Mucosa of gallbladder (tissue), 1 donor: ENCODE results near the gene CTBP2. TPM values are rescaled to one million over a fixed set of nuclear protein-coding genes. Genes with fewer than 3 reads are reported as not detected.

Experiments
- DNase-seq: peaks from one replicate; pipeline ENCODE4 v3.0.0-alpha.2; 2020; ENCODE audit warnings: low spot score
- total RNA-seq: library from RNA; stranded (reverse); gene quantifications from one replicate; pipeline ENCODE4 v1.2.1, GENCODE V29; 2021
- donor health status: DM: no; HTN: no; CAD: no.

The CTBP2 gene
- total RNA-seq, result 99.5 TPM

GRCh38 chr10:125159932-125160855, at the start of gene CTBP2:
Gene CTBP2, minus strand, starts transcription at chr10:125160563.
- no peak for DNase-seq

DNA sequence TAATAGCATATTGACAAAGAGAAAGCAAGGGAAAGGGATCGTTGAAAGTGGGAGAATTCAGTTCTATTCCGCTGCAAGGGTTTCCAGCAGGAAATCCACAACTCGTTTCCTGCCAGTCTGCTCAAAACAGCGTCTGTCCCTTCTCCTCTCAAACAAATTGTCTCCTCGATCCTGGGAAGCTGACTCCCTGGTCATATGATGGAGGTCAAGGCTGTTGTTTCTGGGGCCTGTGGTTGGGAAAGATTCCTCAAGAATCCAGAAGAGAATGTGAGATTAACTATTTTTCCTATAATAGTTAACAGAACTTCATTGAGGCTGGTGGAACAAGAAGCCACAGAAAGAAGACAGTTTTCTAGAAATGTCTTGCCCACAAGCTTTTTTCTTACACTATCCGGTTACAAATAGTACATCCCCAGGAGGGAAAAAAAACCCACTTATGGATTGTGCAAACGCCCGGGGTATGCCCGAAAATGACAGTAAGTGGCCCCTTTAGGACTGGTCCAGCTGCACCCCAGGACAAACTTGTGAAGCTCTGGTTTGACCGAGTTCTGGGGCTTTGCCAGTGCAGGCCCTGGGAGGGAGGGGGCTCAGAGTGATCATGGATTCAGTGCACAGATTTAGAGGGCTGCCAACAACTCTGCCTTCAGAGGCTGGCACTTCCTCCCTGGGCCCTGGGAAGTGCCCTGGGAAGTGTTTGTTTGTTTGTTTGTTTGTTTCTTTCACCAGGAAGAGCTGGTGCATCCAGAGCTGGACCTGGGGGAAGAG, 49.4 kb upstream of the CTBP2 start:
- no peak for DNase-seq

GRCh38 chr10:125208854-125209565, 48.6 kb upstream of the CTBP2 start:
- no peak for DNase-seq

GRCh38 chr10:125206623-125207022, 46.3 kb upstream of the CTBP2 start:
- no peak for DNase-seq

GRCh38 chr10:125205431-125205830, 45.1 kb upstream of the CTBP2 start:
- DNase-seq, result no peak

GRCh38 chr10:125204400-125204799, 44.0 kb upstream of the CTBP2 start:
- no peak for DNase-seq

- no peak for DNase-seq
Measured at GRCh38 chr10:125203186-125203800, 42.9 kb upstream of the CTBP2 start.

DNA sequence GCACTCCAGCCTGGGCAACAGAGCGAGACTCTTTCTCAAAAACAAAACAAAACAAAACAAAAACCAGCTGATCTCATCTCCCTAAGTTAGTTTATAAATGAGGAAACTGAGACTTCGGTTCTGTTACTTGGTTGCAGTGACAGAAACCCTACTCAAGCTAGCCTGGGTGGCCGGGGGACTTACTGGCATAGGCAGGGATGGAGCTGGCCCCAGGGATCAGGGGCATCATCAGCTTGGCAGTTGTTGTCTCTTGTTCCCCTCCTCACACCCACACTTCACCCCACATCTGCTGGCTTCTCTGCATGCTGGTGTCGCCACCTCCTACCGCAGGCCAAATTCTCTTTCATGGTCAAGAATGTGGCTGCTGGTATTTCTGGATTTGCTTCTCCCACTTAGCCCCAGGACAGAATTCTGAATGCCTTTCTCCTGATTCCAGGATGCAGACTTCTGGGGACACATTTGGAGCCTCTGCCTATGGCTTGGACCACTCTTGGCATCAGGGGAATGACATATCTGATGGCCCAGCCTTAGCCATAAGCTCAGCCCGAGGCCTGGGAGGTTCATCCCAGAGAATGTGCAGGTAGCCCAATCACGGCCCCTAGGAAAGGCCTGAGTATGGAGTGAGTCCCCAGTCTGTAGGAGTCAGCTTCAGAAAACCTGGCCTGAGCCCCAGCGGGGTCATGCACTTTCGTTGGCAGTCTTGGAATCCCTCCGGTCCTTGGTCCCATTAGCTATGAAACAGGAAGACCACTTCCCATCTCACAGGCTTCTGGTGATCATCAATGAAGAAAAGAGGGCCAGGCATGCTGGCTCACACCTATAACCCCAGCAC, 41.6 kb upstream of the CTBP2 start:
- no peak for DNase-seq

DNA sequence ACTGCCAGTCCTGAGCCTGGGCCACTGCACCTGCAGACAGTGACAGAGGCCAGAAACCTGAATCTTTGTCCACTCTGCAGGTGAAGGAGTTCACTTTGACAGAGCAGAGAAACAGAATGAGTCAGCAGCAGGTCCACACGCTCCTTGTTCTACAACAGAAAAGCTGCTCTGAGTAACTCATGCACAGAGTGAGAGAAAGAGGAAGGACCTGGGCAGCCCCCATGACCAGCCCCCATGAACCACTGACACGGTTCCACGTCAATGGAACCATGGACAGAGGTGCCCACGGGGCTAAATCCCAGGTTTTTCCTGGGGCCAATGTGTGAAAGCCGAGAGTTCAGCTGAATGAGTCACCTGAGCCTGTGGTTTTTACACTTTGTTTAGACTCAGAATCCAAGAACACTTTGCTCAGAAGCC, 40.8 kb upstream of the CTBP2 start:
- DNase-seq, result no peak

- DNase-seq, result no peak
Measured at GRCh38 chr10:125200396-125200795, 40.0 kb upstream of the CTBP2 start.

GRCh38 chr10:125199270-125199669, 38.9 kb upstream of the CTBP2 start:
- DNase-seq, result no peak

DNA sequence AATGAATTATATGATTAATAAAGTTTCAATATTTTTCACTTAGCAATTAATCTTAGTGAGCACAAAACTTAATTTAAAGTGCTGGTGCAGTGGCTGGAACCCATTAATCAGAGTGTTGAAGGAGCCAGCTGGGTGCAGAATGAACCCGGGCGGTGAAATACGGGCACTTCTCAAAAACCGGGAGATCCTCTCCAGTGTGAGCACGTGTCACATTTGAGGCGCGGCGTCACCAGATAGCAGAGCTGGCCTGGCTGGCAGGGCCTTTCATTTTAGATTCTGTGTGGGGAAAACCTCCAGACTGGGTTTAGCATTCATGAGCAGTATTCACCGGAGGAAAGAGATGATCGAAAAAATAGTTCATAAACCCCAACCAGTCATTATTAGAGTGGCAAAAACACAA, 34.5 kb upstream of the CTBP2 start:
- no peak for DNase-seq

- DNase-seq, result no peak
Measured at GRCh38 chr10:125193306-125193877, 33.0 kb upstream of the CTBP2 start.

- DNase-seq, result no peak
Measured at GRCh38 chr10:125192620-125193019, 32.3 kb upstream of the CTBP2 start.

DNA sequence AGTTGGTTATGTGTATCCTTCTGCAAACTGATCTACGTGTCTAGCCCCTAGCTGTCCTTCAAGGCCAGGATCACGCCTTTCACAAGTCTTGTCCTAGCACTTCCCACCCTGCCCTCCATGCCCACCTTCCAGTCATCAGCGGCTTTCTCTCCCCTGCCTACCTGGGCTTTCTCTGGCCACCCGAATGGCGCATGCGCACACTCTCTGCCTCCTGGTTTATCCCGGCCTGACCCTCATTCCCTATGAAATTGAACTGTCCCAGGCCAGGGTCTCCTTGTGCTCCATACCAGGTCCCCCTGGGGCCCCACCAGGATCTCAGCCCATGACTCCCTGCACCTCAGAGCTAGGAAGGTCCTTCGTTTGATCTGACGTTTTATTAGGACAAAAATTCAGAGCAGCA, 31.6 kb upstream of the CTBP2 start:
- DNase-seq, result no peak

GRCh38 chr10:125190946-125191345, 30.6 kb upstream of the CTBP2 start:
- no peak for DNase-seq

DNA sequence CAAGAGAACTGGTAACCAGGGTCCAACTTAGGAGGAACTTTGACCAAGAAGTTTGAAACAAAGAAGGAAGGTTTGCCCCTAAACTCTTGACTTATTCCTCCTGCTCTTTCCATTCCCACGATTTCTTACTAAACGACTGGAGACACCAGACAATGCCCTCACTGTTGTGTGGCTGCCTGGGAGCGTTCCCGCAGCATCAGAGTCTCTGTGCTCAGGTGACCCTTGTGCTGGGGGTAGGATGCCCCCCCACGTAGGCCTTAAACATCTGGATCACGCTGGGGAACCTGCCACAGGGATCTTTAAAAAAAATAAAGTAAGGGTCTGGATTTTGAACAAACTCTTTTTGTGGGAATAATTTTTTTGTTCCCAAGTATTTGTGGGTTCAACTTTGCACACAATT, 30.1 kb upstream of the CTBP2 start:
- no peak for DNase-seq

DNA sequence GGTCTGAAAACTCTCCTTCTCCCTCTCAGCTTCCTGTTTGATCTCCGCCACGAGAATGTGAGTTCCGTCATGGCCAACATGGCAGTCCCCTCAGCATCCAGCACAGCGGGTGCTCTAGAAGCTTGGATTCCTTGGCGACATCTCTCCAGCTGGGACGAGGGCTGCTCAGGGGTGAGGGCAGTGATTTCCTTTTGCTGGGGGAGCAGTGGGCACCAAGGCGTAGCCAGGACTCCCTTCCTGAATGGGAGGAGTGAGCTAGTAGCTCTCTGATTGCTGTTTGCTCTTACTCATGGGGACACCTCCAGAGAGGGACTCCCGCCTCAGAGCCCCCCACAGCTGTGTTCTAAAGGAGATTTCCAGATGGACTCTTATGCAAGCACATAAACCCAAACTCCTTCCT, 28.8 kb upstream of the CTBP2 start:
- DNase-seq, result no peak

DNA sequence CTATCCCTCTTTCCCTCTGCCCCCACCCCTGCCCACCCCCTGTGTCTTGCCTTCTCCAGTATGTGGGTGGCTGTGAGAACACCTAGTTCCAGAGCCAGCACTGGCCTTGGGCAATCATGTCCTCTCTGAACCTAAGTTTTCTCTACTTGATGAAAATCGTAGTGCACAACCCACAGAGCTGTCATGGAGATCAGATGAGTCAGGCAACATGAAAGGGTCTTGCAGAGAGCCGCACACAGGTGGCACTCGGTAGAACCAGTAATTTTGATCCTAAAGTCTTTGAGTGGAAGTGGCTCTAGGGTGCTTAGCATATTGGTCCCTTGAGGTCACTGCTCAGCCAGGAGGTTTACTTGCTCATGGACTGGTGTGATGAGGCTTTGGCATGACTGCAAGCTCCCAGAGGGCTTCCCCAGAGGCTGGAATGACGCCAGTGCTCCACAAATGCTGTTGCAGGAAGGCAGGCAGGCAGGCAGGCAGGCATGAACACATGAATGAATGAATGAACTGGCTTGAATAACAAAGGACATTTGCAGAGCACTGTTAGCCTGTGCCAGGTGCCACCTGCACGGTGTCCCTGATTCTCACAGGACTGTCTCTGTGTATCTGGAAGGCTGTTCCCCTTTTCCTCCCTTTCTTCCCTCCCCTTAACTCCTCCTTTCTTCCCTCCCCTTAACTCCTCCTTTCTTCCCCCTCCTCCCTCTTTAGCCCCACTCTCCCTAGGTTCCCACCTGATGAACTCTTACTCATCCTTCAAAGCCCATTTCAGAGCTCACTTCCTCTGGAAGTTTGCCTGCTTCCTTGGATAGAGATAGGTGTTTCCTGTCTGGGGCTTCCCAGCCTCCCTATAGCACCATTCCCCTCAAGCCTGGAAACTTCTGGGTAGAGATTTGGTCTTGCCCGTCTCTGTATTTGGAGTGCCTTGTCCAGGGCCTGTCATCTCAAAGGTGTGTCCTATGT, 27.2 kb upstream of the CTBP2 start:
- no peak for DNase-seq
